GM18499 (cell line): ENCODE measurements around the gene MUC5AC.
"Not testable (repeated sequence)": the region's sequence is repeated elsewhere in the genome, so short reads cannot be mapped to it uniquely, and the experiment has no call there.

ENCODE experiments used
- ATAC-seq: cut with Tn5 transposase; IDR thresholded peaks from one replicate; pipeline ENCODE4 v1.9.1; 2021; ENCODE audit warnings: moderate number of reproducible peaks; ENCODE audit not compliant: insufficient read depth, unreplicated experiment

Gene MUC5AC

GRCh38 chr11:1140642-1141490 is 16.9 kb upstream of the MUC5AC start:
- ATAC-seq, result no peak

- no peak for ATAC-seq
These were observed 11.4 kb upstream of the MUC5AC start for GRCh38 chr11:1146365-1146764.

DNA sequence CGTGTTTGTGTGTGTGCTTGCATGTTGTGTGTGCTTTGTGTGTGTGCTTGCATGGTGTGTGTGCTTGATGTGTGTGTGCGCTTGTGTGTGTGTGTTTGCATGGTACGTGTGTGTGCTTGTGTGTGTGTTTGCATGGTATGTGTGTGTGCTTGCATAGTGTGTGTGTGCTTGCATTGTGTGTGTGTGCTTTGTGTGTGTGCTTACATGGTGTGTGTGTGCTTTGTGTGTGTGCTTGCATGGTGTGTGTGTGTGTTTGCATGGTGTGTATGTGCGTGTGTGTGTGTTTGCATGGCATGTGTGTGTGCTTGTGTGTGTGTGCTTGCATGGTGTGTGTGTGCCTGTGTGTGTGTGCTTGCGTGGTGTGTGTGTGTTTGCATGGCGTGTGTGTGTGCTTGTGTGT is 10.0 kb upstream of the MUC5AC start:
- no peak for ATAC-seq

DNA sequence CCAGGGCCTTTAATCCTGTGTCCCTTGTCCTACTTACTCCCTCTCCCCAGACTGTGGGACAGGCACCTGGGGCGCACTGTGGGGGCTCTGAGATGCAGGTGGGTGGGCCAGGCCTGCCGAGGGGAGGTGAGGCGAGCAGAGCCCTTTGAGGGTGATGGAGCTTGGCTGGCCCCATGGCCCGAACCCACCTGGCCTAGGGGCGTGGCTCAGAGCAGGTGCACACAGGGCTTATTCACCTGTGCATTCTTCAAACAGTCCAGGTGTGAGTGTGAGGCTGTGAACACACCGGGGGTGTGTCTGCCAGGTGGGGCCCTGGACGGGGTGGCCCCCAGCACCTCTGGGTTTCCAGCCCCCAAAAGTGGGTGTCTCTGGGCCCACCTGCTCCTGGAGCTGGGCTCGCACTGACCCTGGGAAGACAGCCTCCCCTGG is 9.0 kb upstream of the MUC5AC start:
- ATAC-seq, result no peak

GRCh38 chr11:1149545-1149944 is 8.2 kb upstream of the MUC5AC start:
- ATAC-seq, result no peak

DNA sequence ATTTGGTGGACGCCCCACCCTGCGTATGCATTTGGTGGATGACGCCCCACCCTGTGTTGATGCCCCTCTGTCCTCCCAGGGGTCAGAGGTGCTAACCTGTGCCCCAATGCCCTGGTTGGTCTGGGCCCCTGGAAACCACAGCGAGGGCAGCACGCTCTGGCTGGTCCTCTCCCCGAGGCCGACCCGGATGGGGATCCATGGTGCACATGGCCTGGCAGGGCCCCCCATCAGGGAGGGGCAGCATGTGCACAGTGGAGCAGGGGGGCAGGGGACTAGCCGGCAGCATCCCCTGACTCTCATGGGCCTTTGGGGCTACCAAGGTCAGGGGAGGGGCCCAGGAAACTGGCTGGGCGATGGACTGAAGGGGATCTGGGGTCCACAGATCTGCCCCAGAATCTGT is 7.6 kb upstream of the MUC5AC start:
- no peak for ATAC-seq

DNA sequence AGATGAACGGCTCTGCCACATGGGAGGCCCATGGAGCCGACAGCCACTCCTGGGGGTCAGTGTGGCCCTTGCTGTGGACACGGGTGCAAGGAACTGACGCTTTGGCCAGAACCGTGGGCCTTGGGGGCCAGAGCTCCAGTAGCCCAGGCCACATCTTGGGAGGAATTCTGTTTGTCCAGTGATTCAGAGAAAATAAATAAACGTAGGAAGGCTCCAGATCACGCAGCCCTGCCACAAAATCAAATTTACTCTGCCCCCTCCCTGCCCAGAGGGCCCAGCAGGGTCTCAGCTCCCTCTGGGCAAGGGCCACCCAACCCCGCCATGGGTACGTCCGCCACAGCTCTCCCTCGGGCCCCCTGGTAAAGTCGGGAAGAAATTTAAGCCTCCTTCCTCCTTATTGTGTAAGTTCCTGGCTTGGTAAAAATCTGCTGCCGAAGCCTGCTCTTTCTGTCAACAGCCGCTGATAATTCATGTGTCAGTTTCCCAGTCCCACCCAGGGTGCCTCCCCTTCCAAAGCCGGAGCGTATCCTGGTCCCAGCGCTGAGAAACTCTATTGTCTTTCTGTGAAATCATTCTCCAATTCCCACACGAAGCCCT is 6.9 kb upstream of the MUC5AC start:
- no peak for ATAC-seq

DNA sequence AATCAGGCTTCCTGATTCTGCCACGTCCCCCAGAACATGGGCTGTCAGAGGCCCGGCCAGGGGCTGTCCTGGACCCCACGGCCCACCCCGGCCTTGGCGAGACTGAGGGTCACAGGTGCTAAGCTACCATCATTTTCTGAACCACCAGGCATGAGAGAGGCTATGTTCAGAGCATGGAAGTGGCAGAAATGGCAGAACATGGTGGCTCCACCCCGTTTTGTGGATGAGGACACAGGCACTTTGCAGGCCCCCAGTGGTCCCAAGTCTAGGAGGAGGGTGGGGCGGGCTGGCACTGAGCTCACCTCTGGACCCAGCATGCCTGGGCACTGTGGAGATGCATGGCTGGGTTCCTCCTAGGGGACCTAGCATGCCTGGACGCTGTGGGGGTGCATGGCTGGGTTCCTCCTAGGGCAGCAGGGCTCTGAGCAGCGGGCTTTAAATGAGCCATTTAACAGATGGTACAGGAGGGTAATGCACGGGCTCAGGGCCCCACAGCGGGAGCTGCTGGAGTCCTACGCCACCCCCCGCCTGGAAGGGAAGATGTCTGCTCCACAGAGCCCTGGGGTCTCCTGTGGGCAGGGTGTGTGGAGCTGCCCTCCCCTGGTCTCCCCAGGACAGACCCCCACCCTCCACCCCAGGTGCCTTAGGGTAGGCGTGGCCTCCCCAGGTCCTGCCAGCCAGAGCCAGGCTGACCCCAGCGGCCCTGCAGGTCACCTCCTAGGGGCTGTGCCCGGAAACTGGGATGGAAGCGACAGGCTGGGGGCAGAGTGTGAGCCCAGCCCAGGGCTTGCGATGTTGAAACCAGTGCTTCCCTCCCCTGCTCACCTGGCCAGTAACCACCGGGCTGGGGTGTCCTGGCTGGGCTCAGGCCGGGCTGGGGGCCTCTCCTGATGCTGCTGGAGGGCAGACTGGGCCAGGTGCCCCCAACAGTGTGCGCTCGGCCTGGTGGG is 6.1 kb upstream of the MUC5AC start:
- ATAC-seq, result no peak

- ATAC-seq, result no peak
These were observed 5.2 kb upstream of the MUC5AC start for GRCh38 chr11:1152316-1153104.

DNA sequence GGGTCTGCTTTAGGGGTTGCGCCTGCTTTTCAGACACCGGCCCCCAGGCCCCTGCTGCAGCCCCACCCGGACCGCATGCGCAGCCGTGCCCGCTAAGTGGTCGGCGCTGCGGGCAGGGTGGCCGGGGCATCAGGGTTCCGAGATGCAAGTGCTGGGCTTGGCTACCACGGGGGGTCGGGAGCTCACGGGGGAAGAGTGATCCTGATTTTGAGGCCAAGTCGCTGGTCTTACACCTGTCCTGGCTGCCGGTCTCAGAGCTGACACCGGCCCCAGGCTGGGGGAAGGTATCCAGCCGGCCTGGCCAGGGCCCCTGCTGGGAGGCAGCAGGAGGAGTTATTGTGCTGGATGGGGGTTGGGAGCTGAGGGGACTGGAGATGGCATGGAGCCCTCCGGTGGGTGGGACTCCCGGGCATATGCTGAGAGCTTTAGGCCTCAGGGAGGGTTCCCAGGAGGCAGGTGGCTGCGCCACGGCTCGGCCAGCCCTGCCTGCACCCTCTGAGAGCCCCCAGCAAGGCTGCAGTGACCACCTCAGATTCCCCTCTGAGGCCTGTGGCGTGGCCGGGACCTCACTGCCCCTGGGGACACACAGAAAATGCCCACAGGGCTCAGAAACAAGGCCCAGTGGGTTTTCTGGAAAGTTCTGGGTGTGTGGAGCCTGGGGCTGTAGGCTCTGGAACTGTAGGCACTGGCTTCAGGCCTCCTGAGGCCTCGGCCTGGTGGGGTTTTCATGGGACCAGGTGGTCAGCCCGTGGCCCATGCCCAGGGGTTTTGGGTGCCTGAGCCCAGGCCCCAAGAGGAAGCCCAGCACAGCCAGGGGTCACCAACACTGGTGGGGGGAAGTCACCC is 4.4 kb upstream of the MUC5AC start:
- ATAC-seq, result no peak

GRCh38 chr11:1153951-1154493 is 3.7 kb upstream of the MUC5AC start:
- ATAC-seq, result no peak

DNA sequence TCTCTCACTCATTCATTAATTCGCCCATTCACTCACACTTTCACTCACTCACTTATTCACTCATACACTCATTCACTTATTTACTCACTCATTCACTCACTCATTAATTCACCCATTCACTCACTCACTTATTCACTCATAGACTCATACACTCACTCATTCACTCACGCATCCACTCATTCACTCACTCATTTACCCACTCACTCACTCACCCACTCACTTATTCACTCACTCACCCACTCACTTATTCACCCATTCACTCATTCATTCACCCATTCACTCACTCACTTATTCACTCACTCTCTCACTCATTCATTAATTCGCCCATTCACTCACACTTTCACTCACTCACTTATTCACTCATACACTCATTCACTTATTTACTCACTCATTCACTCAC is 3.1 kb upstream of the MUC5AC start:
- ATAC-seq, result not testable (repeated sequence)

GRCh38 chr11:1155274-1155693 is 2.5 kb upstream of the MUC5AC start:
- no peak for ATAC-seq

GRCh38 chr11:1156506-1157340 is 1.0 kb upstream of the MUC5AC start:
- no peak for ATAC-seq

- ATAC-seq, result no peak
These were observed 460 bp upstream of the MUC5AC start for GRCh38 chr11:1157341-1157644.

DNA sequence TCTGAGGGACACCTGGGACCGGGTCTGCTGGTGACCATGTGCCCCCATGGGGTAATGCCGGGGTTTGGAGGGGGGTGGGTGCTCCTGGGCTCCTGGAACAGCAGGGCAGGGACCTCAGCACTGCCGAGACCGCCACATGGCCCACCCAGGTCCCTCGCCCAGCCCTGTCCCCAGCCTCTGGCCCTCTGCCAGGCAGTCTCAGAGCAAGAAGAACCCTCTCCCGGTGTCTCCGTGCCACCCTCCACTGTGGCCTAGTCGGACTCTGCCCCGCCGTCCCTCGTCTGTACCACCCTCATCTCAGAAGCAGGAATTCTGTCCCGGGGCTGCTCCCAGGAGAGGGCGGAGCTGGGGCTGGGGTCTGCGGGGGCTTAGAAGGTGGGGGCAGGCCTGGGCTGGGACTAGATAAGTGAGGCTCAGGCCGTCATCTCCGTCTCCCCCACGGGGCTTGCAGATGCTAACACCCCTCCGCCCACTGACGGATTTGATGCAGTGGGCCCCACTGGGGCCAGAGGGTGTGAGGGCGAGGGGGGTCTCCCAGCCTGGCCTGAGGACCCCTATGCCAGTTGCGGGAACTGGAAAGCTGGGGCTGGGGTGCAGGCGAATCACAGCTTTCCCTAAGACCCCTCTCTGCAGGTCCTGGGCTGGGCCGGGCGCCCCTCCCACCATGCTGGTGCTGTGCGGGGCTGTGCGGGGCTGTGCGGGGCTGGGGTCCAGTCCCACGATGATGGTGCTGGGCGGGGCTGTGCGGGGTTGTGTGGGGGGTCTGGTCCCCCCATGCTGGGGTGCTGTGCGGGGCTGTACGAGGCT is 1.1 kb downstream of the MUC5AC start:
- no peak for ATAC-seq

GRCh38 chr11:1159488-1160220 is 1.9 kb downstream of the MUC5AC start:
- not testable (repeated sequence) for ATAC-seq
